HG02678 (cell line): ENCODE measurements around the gene GSTM5.
"Not testable (repeated sequence)": the region's sequence is repeated elsewhere in the genome, so short reads cannot be mapped to it uniquely, and the experiment has no call there.

Experiments
- ATAC-seq: cut with Tn5 transposase; IDR thresholded peaks from one replicate; pipeline ENCODE4 v1.9.1; 2021; ENCODE audit warnings: mild to moderate bottlenecking, moderate library complexity; ENCODE audit not compliant: unreplicated experiment

Gene GSTM5

DNA sequence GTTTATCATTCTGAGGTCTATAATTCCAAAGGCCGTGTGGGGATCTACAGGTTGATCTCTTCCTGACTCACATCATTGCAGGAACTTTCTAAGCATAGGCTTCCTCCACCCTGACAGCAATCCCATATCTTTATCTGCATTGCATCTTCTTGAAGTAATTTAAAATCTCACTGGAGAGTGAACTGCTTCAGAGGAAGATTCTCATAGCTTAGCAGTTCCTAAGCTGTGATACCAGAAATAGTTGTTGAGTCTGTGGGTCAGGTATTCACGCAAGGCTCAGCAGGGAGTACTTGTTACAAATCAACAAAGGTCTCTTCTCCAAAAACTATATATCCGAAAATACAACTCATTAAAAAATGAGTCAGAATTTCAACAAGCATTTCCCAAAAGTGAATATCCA lies 16.9 kb upstream of the GSTM5 start:
- ATAC-seq: not testable (repeated sequence)

DNA sequence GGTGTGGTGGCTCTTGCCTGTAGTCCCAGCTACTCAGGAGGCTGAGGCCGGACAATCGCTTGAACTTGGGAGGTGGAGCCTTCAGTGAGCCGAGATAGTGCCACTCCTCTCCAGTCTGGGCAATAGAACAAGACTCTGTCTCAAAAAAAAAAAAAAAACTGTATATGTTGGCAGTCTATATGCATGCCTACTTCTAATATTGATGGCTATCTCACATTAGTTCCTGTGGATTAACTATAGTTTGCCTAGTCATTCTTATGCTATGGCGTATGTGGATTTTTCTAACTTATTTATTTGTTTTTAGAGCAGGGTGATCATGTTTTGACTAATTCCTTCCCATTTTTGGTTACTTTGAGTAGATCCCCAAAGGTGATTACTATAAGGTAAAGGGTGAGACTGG lies 15.0 kb upstream of the GSTM5 start:
- ATAC-seq: no peak

- ATAC-seq: not testable (repeated sequence)
Measured at GRCh38 chr1:109697861-109698260, 14.2 kb upstream of the GSTM5 start.

DNA sequence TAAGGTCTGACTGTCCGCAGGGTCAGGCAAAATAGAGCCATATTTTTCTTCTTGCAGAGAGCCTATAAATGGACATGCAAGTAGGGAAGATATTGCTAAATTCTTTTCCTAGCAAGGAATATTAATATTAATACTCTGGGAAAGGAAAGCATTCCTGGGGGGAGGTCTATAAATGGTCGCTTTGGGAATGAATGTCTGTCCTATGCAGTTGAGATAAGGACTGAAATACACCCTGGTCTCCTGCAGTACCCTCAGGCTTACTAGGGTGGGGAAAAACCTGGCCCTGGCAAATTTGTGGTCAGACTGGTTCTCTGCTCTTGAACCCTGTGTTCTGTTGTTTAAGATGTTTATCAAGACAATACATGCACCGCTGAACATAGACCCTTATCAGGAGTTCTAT lies 9.1 kb upstream of the GSTM5 start:
- ATAC-seq: not testable (repeated sequence)

- ATAC-seq: no peak
Measured at GRCh38 chr1:109704173-109704572, 7.9 kb upstream of the GSTM5 start.

DNA sequence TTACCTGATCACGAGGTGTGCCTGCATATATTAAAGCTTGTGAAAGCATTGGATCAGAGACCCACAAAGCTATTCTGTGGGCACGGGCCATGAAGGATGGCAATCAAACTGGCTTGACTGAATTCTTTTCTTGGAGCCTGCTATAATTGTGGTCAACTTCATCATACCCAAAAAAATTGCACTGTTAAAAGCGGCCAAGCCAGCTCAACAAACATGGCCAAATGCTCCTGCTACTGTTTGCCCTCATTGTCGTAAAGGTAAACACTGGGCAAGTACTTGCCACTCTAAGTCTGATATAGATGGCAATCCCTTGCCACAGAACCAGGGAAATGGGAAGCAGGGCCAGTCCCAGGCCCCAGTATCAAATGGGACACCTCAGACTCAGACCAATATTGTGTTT lies 6.6 kb upstream of the GSTM5 start:
- ATAC-seq: no peak

DNA sequence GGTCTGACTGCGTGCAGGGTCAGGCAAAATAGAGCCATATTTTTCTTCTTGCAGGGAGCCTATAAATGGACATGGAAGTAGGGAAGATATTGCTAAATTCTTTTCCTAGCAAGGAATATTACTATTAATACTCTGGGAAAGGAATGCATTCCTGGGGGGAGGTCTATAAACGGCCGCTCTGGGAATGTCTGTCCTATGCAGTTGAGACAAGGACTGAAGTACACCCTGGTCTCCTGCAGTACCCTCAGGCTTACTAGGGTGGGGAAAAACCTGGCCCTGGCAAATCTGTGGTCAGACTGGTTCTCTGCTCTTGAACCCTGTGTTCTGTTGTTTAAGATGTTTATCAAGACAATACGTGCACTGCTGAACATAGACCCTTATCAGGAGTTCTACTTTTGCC lies 3.1 kb upstream of the GSTM5 start:
- not testable (repeated sequence) for ATAC-seq

- not testable (repeated sequence) for ATAC-seq
Measured at GRCh38 chr1:109709822-109710221, 2.2 kb upstream of the GSTM5 start.

DNA sequence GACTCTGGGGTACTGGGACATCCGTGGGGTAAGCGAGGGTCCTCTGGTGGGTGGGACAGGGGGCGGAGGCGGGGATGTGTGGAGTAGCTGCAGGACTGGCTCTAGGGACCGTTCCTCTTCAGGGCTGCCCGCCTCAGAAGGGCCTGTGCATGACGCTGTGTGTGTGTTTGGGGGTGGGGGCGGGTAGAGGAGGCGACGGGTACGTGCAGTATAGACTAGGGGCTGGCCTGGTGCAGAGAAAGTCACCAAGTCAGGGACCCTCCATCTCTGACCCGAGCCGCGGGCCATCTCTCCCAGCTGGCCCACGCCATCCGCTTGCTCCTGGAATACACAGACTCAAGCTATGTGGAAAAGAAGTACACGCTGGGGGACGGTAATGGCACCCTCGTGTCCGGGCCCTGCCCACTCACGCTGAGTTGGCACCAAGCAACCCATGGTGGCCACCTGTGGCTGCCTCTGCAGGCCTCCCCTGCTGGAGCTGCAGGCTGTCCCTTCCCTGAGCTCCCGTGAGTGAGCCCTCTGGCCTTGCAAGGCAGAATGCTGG lies 342 bp downstream of the GSTM5 start:
- ATAC-seq: no peak

GRCh38 chr1:109713636-109714035 lies 1.6 kb downstream of the GSTM5 start:
- ATAC-seq: no peak

DNA sequence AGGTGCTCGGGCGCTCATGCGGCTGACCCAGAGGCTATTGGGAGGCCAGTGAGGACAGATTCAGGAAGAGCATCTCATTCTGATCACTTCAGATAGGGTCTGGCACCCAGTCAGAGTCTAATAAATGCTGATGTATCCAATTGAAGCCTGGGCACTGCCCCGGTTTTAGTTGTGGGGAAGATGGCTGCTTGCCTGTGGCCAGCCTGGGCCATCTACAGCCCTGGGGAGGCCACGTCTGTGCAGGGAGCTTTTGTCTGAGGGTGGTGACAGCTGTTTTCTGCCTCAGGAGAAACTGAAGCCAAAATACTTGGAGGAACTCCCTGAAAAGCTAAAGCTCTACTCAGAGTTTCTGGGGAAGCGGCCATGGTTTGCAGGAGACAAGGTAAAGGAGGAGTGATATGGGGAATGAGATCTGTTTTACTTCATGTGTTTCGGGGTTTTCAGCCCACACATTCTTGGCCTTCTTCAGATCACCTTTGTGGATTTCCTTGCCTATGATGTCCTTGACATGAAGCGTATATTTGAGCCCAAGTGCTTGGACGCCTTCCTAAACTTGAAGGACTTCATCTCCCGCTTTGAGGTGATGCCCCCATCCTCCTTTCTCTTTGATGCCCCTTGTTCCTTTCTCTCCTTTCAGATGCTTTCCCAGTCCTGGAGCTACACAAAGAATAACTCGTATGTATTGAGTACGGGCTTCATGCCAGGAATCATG lies 2.8 kb downstream of the GSTM5 start:
- ATAC-seq: no peak

GRCh38 chr1:109716121-109716520 lies 4.1 kb downstream of the GSTM5 start:
- no peak for ATAC-seq

GRCh38 chr1:109716570-109717090 lies 4.6 kb downstream of the GSTM5 start:
- no peak for ATAC-seq

GRCh38 chr1:109717729-109718128 lies 5.7 kb downstream of the GSTM5 start:
- no peak for ATAC-seq

DNA sequence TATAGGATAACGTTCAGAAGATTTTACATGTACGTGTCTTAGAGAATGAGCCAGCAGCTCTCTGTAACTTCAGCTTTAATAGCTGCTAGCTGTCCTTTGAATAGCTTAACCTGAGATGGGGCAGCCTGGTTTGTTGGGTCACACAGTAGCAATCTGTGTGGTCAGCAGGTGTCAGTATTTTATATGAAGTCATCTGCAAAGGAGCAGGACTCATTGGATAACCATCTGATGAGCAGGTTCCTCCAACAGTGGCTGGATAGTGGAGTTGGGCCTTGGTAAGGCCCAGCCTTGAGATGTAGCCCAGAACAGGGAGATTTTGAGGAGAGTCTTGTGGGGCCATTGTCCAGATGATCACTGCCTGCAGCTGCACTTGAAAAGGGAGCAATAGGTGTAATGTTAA lies 6.4 kb downstream of the GSTM5 start:
- ATAC-seq: no peak

DNA sequence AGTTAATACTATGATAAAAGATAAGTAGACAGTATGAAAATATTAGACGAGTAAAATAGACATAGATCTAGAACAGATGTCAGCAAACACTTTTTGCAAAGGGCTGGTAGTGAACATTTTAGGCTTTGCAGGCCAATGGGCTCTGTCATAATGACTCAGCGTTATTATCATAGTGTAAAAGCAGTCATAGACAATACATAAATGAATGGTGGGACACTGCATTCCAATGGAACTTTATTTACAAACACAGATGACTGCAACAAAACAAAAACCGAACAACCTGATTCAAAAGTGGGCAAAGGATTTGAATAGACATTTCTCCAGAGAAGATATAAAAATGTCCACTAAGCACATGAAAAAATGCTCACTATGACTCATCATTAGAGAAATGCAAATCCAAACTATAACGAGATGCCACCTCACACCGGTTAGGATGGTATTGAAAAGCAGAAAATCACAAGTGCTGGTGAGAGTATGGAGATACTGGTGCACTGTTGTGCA lies 7.3 kb downstream of the GSTM5 start:
- no peak for ATAC-seq

GRCh38 chr1:109721042-109721441 lies 9.0 kb downstream of the GSTM5 start:
- no peak for ATAC-seq

DNA sequence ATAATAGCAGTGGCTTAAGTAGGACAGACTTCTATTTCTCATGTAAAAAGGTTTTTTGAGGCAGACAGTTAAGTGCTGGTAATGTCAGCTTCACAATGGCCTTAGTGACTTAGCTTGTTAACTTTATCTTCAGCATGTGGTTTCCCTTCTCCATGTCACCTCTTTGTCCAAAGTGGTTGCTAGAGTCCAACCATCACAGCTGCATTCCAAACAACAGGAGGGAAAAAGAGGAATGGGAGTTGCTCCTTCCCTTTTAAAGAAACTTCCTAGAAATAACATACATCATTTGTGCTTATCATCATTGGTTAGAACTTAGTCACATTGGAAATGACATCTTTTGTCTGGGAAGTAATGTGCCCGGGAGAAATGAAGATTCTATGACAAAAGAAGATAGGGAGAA lies 9.9 kb downstream of the GSTM5 start:
- ATAC-seq: no peak

DNA sequence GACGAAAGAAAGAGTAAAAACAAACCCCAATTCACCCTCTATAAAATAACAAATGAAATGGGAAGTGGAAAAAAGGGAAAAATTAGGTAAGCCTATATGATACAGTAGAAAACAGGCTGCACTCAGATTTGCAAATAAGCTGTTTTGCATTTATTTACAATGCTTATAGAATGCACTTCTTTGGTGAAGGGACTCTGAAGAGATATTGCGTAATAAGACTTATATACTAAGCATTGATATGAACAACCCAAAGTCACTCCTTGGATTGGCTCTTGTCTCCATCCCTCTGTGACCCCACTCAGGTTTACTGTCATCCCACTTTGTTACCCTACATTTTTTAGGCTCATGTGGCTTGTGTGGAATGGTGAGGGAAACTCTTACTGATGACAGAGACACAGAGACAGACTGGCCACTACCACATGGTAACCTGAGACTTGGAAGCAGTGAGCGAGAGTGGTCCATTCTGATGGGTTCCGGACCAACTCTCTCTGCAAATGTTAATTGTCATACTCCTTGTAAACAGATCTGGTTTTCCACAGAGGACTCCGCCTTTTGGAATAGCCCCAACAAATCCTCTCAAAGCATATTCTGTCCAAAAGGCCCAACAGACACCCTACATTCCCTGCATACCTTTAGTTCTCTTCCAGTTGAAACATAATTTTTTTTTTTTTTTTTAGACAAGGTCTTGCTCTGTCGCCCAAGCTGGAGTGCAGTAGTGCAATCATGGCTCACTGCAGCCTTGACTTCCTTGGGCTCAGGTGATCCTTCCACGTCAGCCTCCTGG lies 11.0 kb downstream of the GSTM5 start:
- ATAC-seq: no peak

DNA sequence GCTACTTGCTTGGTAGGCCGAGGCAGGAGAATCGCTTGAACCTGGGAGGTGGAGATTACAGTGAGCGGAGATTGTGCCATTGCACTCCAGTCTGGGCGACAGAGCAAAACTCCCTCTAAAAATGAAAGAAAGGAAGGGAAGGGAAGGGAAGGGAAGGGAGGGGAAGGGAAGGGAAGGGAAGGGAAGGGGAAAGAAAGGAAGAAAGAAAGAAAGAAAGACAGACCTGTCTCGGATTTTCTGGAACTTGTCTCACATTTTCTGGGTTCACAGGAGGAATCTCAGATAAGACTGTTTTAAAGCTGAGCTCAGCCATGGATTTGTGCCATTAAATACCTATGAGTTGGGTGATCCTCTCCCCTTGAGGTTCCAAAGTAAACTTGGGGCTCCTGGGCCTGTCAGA lies 12.9 kb downstream of the GSTM5 start:
- no peak for ATAC-seq

DNA sequence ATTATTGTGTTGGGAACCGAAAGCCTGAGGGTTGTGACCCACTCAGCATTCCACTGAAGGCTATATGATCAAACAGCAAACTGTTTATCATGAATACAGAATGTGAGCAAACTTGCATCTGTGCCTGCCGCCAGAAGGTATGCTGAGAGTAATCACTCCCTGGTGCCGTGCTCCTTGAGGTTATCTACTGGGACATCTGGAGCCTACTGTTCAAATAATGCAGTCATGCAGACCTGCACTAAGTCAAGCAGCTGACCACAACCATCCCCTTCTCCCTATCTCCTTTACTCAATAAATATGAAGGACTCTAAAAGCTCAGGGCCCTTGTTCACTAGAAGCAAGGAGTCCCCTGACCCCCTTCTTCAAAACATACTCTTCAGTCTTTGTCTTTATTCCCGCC lies 13.5 kb downstream of the GSTM5 start:
- no peak for ATAC-seq

GRCh38 chr1:109726007-109726406 lies 14.0 kb downstream of the GSTM5 start:
- no peak for ATAC-seq
